Lung (tissue), 12 donors: ENCODE data around the gene KIAA0319L. TPM values are rescaled to one million over a fixed set of nuclear protein-coding genes. Genes with fewer than 3 reads are reported as not detected.

Experiments
- ATAC-seq: fragments of 200-7000 bp; cut with Tn5 transposase; one replicate; pipeline ENCODE4 v1.9.1; 2020; ENCODE audit warnings: moderate number of reproducible peaks; ENCODE audit not compliant: insufficient read depth, low FRiP score
- DNase-seq, 3 donors: peaks; one replicate each; pipeline ENCODE4 v3.0.0-alpha.2; 2013 to 2017
- H3K27ac ChIP-seq, 2 donors: one replicate each; pipeline ENCODE4 v1.5.1; 2013; ENCODE audit warnings: mild to moderate bottlenecking in 2 of 2, moderate library complexity in 2 of 2, control low read depth in 1 of 2, inconsistent platforms in 1 of 2, low read depth in 1 of 2, low read length in 1 of 2
- H3K27me3 ChIP-seq, 3 donors: one replicate each; pipeline ENCODE4 v1.5.1; 2013; ENCODE audit warnings: low read length in 2 of 3; ENCODE audit not compliant: control insufficient read depth in 3 of 3, insufficient read depth in 3 of 3
- H3K36me3 ChIP-seq, 4 donors: one replicate each; pipeline ENCODE4 v1.5.1; 2013; ENCODE audit warnings: low read length in 4 of 4, mild to moderate bottlenecking in 1 of 4, moderate library complexity in 1 of 4; ENCODE audit not compliant: control insufficient read depth in 4 of 4, insufficient read depth in 4 of 4
- H3K4me1 ChIP-seq, 5 donors: one replicate each; pipeline ENCODE4 v1.5.1; 2013; ENCODE audit warnings: low read length in 5 of 5, mild to moderate bottlenecking in 2 of 5, moderate library complexity in 1 of 5; ENCODE audit not compliant: control insufficient read depth in 5 of 5, insufficient read depth in 5 of 5
- H3K4me3 ChIP-seq: one replicate; pipeline ENCODE4 v1.5.1; 2013; ENCODE audit warnings: mild to moderate bottlenecking, control low read depth, moderate library complexity
- H3K9ac ChIP-seq, 2 donors: one replicate each; pipeline ENCODE4 v1.5.1; 2013; ENCODE audit warnings: low read length in 2 of 2, control low read depth in 1 of 2; ENCODE audit not compliant: insufficient read depth in 1 of 2
- H3K9me3 ChIP-seq, 4 donors: one replicate each; pipeline ENCODE4 v1.5.1; 2013; ENCODE audit warnings: low read length in 3 of 4, mild to moderate bottlenecking in 1 of 4, moderate library complexity in 1 of 4; ENCODE audit not compliant: control insufficient read depth in 4 of 4, insufficient read depth in 3 of 4
- CTCF ChIP-seq: IDR thresholded peaks from 2 replicates; pipeline ENCODE4 v1.5.1; 2012; ENCODE audit warnings: mild to moderate bottlenecking; ENCODE audit errors: control extremely low read depth, extremely low read depth
- WGBS, 2 donors: extraction: QIAGEN DNeasy Blood & Tissue Kit; methylation state at CpG; one replicate each; pipeline ENCODE4 v1.1.7; 2013; 5-methylcytosine and 5-hydroxymethylcytosine counted together
- polyA plus RNA-seq, 2 donors: library from polyadenylated mRNA; stranded (reverse); fragments of 200-250 nt; gene quantifications; one replicate each; pipeline ENCODE4 v1.2.1, GENCODE V29; 2013
- total RNA-seq, 2 donors: library from RNA; depleted of rRNA in 1 of 2; stranded (reverse); fragments of >200 nt in 1 of 2; gene quantifications; one replicate each; pipeline ENCODE4 v1.2.1, GENCODE V29; 2014 to 2021
- donor health status: control.
- donor health status: control.
- donor health status: Bipolar disorder and iron deficiency.
- donor health status: healthy.
- donor health status: DM: yes; HTN: yes; CAD: no.

Gene KIAA0319L
- total and polyA plus RNA-seq, 4 donors: 20.3 to 121 (median 60.9) TPM

GRCh38 chr1:35564037-35564883, 7.1 kb upstream of the KIAA0319L start:
- Histone ChIP-seq H3K27me3 (no peaks in the 10 kb centered on the region), H3K9ac (no peak overlapping the region), H3K4me3 (no peak overlapping the region), H3K4me1 (peaks cover 0 to 5% (median 0%) of the 10 kb centered on the region in 5 donors), H3K27ac (no peak overlapping the region), H3K9me3 (no peaks in the 10 kb centered on the region), H3K36me3 (peaks cover 0 to 26% (median 11%) of the 10 kb centered on the region in 4 donors)
- TF ChIP-seq CTCF: peak; percentile 80
- WGBS, 2 donors: 80 to 84% methylated on average over 9 of the region's 9 CpGs
- DNase-seq: peak; percentile 63 to 78 (median 78)
- ATAC-seq: no peak

- DNase-seq: no peak
- peaks cover 0 to 13% (median 0%) of the 10 kb centered on the region in 5 donors for H3K4me1 ChIP-seq
- TF ChIP-seq CTCF: no peak
- H3K9ac ChIP-seq: no peak overlapping the region
- WGBS, 2 donors: 28 to 59% methylated on average over 12 of the region's 12 CpGs
- no peaks in the 10 kb centered on the region for H3K27me3 ChIP-seq
- peaks cover 0 to 26% (median 11%) of the 10 kb centered on the region in 4 donors for H3K36me3 ChIP-seq
- ATAC-seq: no peak
- H3K9me3 ChIP-seq: no peaks in the 10 kb centered on the region
- H3K4me3 ChIP-seq: no peak overlapping the region
- H3K27ac ChIP-seq: no peak overlapping the region
These were observed 6.0 kb upstream of the KIAA0319L start for GRCh38 chr1:35563166-35563565.

- TF ChIP-seq CTCF: no peak
- Histone ChIP-seq H3K4me1 (peaks cover 0 to 16% (median 0%) of the 10 kb centered on the region in 5 donors), H3K9me3 (no peaks in the 10 kb centered on the region), H3K27ac (no peak overlapping the region), H3K36me3 (peaks cover 0 to 26% (median 11%) of the 10 kb centered on the region in 4 donors), H3K9ac (no peak overlapping the region), H3K27me3 (no peaks in the 10 kb centered on the region), H3K4me3 (no peak overlapping the region)
- 75 to 83% methylated on average over 15 of the region's 15 CpGs for WGBS, 2 donors
- DNase-seq: no peak
- ATAC-seq: no peak
These were observed 4.9 kb upstream of the KIAA0319L start for GRCh38 chr1:35561972-35562680.
